ENCODE results near the gene ACP5.

Gene ACP5

GRCh38 chr19:11534948-11535347 is 42.5 kb downstream of the ACP5 start:
- Histone ChIP-seq H3K27ac (no peak overlapping the region), H3K36me3 (replicated peaks) (no peaks in the 10 kb centered on the region), H3K4me3 (ENCODE audit: low read depth, low read length) (no peak overlapping the region), H3K27me3 (replicated peaks) (no peaks in the 10 kb centered on the region)
- no peak for DNase-seq
- in situ Hi-C loops (cut with HindIII; ENCODE audit: low pct_ligation_motif_present, low sequenced_read_pairs): no loop called here
- TF ChIP-seq CTCF (IDR thresholded peaks at IDR 0.05; ENCODE audit: low read depth, low read length, missing control alignments): no peak

GRCh38 chr19:11534538-11534937 is 42.9 kb downstream of the ACP5 start:
- Histone ChIP-seq H3K27me3 (replicated peaks) (no peaks in the 10 kb centered on the region), H3K27ac (no peak overlapping the region), H3K36me3 (replicated peaks) (no peaks in the 10 kb centered on the region), H3K4me3 (ENCODE audit: low read depth, low read length) (no peak overlapping the region)
- no peak for TF ChIP-seq CTCF (IDR thresholded peaks at IDR 0.05; ENCODE audit: low read depth, low read length, missing control alignments)
- in situ Hi-C loops (cut with HindIII; ENCODE audit: low pct_ligation_motif_present, low sequenced_read_pairs): no loop called here
- DNase-seq: no peak

GRCh38 chr19:11530432-11530831 is 47.0 kb downstream of the ACP5 start:
- Histone ChIP-seq H3K27ac (no peak overlapping the region), H3K36me3 (replicated peaks) (no peaks in the 10 kb centered on the region), H3K27me3 (replicated peaks) (no peaks in the 10 kb centered on the region), H3K4me3 (ENCODE audit: low read depth, low read length) (no peak overlapping the region)
- peak; percentile 77 for DNase-seq
- TF ChIP-seq CTCF (IDR thresholded peaks at IDR 0.05; ENCODE audit: low read depth, low read length, missing control alignments): peak; percentile 52
- in situ Hi-C loops (cut with HindIII; ENCODE audit: low pct_ligation_motif_present, low sequenced_read_pairs): no loop called here

- no peaks in the 10 kb centered on the region for H3K27me3 ChIP-seq (replicated peaks)
- H3K27ac ChIP-seq: peak within 1 kb of the TSS; percentile 88
- H3K4me3 ChIP-seq (ENCODE audit: low read depth, low read length): peak within 1 kb of the TSS; percentile 85
- DNase-seq: peak; percentile 99
- H3K36me3 ChIP-seq (replicated peaks): no peaks in the 10 kb centered on the region
- TF ChIP-seq CTCF (IDR thresholded peaks at IDR 0.05; ENCODE audit: low read depth, low read length, missing control alignments): no peak
- in situ Hi-C loops (cut with HindIII; ENCODE audit: low pct_ligation_motif_present, low sequenced_read_pairs): no loop called here
These were observed 48.7 kb downstream of the ACP5 start, which contains the start of gene ECSIT for GRCh38 chr19:11528551-11529341. ECSIT (minus strand) TSS chr19:11529134; CDS start chr19:11519170, 9,964 bp downstream.

All from brain microvascular endothelial cell (primary cell).